ENCODE results near the gene KDM3A. TPM values are rescaled to one million over a fixed set of nuclear protein-coding genes. Genes with fewer than 3 reads are reported as not detected.
"Not testable (repeated sequence)": the region's sequence is repeated elsewhere in the genome, so short reads cannot be mapped to it uniquely, and the experiment has no call there.

KDM3A gene
- total RNA-seq, 4 donors from 2014 or later, result 39.9 to 62.1 (median 52.0) TPM

DNA sequence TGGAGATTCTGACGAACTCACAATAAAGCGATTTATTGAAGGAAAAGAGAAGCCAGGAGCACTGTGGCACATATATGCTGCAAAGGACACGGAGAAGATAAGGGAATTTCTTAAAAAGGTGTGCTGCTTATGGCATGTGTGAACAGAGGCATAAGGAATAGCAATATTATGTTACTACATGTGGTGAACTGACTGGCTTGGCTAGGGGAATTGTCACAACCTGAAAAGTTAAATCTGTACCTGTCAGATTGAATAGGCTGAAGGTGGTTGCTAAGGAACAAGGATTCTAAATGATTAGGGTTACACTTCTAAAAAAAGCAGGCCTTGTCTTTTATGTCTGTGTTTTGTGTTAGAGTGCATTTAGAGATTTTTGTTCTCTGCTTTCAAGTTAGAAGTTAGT is 48.4 kb downstream of the KDM3A start:
- Histone ChIP-seq H3K36me3 (peaks cover 0 to 100% (median 31%) of the 10 kb centered on the region in 3 donors), H3K4me3 (no peak overlapping the region), H3K4me1 (no peaks in the 10 kb centered on the region), H3K9me3 (no peaks in the 10 kb centered on the region), H3K27me3 (no peaks in the 10 kb centered on the region), H3K27ac (no peak overlapping the region)
- DNase-seq (ENCODE audit: low spot score in 2 of 2), result no peak
- WGBS, 2 donors, result 96% methylated on average over 3 of the region's 3 CpGs
- no peak for TF ChIP-seq EP300 (IDR thresholded peaks at IDR 0.05)
- no peak for TF ChIP-seq POLR2A (IDR thresholded peaks at IDR 0.05)
- TF ChIP-seq, protein P1, sequence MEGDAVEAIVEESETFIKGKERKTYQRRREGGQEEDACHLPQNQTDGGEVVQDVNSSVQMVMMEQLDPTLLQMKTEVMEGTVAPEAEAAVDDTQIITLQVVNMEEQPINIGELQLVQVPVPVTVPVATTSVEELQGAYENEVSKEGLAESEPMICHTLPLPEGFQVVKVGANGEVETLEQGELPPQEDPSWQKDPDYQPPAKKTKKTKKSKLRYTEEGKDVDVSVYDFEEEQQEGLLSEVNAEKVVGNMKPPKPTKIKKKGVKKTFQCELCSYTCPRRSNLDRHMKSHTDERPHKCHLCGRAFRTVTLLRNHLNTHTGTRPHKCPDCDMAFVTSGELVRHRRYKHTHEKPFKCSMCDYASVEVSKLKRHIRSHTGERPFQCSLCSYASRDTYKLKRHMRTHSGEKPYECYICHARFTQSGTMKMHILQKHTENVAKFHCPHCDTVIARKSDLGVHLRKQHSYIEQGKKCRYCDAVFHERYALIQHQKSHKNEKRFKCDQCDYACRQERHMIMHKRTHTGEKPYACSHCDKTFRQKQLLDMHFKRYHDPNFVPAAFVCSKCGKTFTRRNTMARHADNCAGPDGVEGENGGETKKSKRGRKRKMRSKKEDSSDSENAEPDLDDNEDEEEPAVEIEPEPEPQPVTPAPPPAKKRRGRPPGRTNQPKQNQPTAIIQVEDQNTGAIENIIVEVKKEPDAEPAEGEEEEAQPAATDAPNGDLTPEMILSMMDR (IDR thresholded peaks at IDR 0.05), result no peak

DNA sequence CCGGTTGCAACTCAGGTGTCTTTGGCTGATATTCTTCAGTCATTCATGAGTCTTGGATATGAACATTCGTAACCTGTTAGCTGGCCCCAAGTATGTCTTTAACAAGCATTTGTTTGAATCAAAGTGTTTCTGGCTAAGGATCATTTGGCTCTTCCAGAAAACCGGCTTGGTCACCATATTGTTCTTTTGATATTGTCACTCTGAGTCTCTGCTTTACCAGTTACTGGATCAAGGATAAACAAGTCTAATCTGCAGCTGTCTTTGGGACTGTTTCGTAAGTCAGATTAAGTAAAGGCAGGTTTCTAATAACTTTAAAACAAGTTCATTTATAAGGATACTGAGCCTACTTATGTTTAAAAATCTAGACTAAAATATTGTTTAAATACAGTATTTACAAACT is 49.1 kb downstream of the KDM3A start:
- H3K36me3 ChIP-seq, result peaks cover 0 to 100% (median 31%) of the 10 kb centered on the region in 3 donors

DNA sequence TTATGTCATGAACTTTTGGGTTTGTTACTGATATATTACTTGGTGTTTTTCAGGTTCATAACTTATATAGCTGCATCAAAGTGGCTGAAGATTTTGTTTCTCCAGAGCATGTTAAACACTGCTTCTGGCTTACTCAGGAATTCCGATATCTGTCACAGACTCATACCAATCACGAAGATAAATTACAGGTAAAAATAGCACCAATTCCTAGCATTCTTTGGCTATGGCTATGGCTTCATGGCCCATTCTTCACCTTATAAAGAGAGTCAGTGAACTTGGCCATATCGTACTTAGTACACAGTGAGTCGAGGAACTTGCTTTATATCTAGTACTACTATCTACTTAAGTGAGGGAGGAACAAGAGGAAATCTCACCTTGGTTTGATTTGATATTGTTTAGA is 49.9 kb downstream of the KDM3A start:
- peaks cover 0 to 100% (median 31%) of the 10 kb centered on the region in 3 donors for H3K36me3 ChIP-seq
- H3K9me3 ChIP-seq, result no peaks in the 10 kb centered on the region
- TF ChIP-seq, protein P1 (IDR thresholded peaks at IDR 0.05), result no peak
- TF ChIP-seq EP300 (IDR thresholded peaks at IDR 0.05), result no peak
- TF ChIP-seq POLR2A (IDR thresholded peaks at IDR 0.05), result no peak
- H3K27ac ChIP-seq, result no peak overlapping the region
- 92 to 93% methylated on average over 4 of the region's 4 CpGs for WGBS, 2 donors
- no peaks in the 10 kb centered on the region for H3K4me1 ChIP-seq
- no peak for DNase-seq (ENCODE audit: low spot score in 2 of 2)
- H3K27me3 ChIP-seq, result no peaks in the 10 kb centered on the region
- no peak overlapping the region for H3K4me3 ChIP-seq

More for the DNA sequence above, 49.1 kb downstream of the KDM3A start:
- Histone ChIP-seq H3K4me3 (no peak overlapping the region), H3K27me3 (no peaks in the 10 kb centered on the region), H3K4me1 (no peaks in the 10 kb centered on the region), H3K27ac (no peak overlapping the region), H3K9me3 (no peaks in the 10 kb centered on the region)
- WGBS, 2 donors, result 93 to 96% methylated on average over 4 of the region's 4 CpGs
- no peak for DNase-seq (ENCODE audit: low spot score in 2 of 2)
- TF ChIP-seq, protein P1 (IDR thresholded peaks at IDR 0.05), result no peak
- TF ChIP-seq POLR2A (IDR thresholded peaks at IDR 0.05) (no peak), EP300 (IDR thresholded peaks at IDR 0.05) (no peak)

DNA sequence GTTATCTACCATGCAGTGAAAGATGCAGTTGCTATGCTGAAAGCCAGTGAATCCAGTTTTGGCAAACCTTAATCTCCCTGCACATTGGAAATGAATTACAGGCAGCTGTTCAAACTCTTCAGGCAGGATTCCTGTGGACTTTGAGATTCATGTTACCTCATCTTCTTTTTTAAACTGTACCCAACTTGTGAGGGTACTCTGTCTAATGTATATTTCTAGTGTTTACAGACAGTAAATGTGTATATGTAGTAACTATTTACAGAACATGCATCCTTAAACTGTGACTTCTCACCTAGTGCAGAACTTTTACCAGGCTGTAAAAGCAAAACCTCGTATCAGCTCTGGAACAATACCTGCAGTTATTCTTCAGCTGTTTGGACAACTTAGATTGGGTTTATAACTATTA is 50.9 kb downstream of the KDM3A start:
- Histone ChIP-seq H3K4me3 (no peak overlapping the region), H3K9me3 (no peaks in the 10 kb centered on the region), H3K27me3 (no peaks in the 10 kb centered on the region), H3K36me3 (peaks cover 0 to 100% (median 31%) of the 10 kb centered on the region in 3 donors), H3K4me1 (no peaks in the 10 kb centered on the region), H3K27ac (no peak overlapping the region)
- no peak for DNase-seq (ENCODE audit: low spot score in 2 of 2)
- 77 to 82% methylated on average over 1 of the region's 1 CpG for WGBS, 2 donors
- TF ChIP-seq, protein P1 (IDR thresholded peaks at IDR 0.05), result no peak
- TF ChIP-seq POLR2A (IDR thresholded peaks at IDR 0.05), result no peak
- TF ChIP-seq EP300 (IDR thresholded peaks at IDR 0.05), result no peak

DNA sequence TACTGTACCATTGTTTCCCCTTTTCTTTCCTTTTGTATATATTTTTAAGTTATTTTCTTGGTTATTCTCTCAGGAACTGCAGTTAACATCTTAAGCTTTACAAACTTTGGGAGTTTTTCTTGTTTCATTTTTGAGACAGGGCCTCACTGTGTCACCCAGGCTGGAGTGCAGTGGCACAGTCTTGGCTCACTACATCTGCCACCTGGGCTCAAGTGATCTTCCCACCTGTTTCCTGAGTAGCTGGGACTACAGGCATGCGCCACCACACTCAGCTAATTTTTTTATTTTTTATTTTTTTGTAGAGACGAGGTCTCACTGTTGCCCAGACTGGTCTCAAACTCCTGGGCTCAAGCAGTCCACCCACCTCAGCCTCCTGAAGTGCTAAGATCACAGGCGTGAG is 55.2 kb downstream of the KDM3A start:
- WGBS, 2 donors, result 91 to 97% methylated on average over 3 of the region's 3 CpGs
- H3K27me3 ChIP-seq; DNase-seq (ENCODE audit: low spot score in 2 of 2); H3K4me1 ChIP-seq; H3K27ac ChIP-seq; H3K4me3 ChIP-seq: not testable (repeated sequence)
- Histone ChIP-seq H3K9me3 (peaks cover 0 to 22% (median 0%) of the 10 kb centered on the region in 4 donors), H3K36me3 (peaks cover 0 to 100% (median 17%) of the 10 kb centered on the region in 3 donors)
